Astrocyte of the spinal cord (primary cell): ENCODE data around the gene NREP.

Experiments
- DNase-seq: peaks from one replicate; pipeline ENCODE4 v3.0.0; 2011; ENCODE audit warnings: low read depth, low spot score
- H3K4me3 ChIP-seq: 2 replicates; pipeline ENCODE4 v1.5.1; 2011; ENCODE audit warnings: low read depth, mild to moderate bottlenecking, low read length, moderate library complexity
- CTCF ChIP-seq: IDR thresholded peaks from 2 replicates; pipeline ENCODE4 v1.5.1; 2012; ENCODE audit warnings: low read depth, mild to moderate bottlenecking, low read length, inconsistent platforms
- in situ Hi-C: cut with HindIII; loops from 2 replicates; pipeline ENCODE4 v1.10.0; 2017; ENCODE audit warnings: low sequenced_read_pairs

The NREP gene

GRCh38 chr5:111749303-111750026 is 7.5 kb downstream of the NREP start:
- TF ChIP-seq CTCF, result no peak
- no peak for DNase-seq
- in situ Hi-C loops, result no loop called here
- no peak overlapping the region for H3K4me3 ChIP-seq

GRCh38 chr5:111748304-111748763 is 8.7 kb downstream of the NREP start:
- peak; percentile 91 for DNase-seq
- in situ Hi-C loops, result no loop called here
- TF ChIP-seq CTCF, result no peak
- H3K4me3 ChIP-seq, result no peak overlapping the region

- in situ Hi-C loops, result no loop called here
- no peak overlapping the region for H3K4me3 ChIP-seq
- DNase-seq, result peak; percentile 59
- TF ChIP-seq CTCF, result no peak
Measured at GRCh38 chr5:111747337-111747736, 9.7 kb downstream of the NREP start.

GRCh38 chr5:111746791-111747190 is 10.2 kb downstream of the NREP start:
- DNase-seq, result no peak
- H3K4me3 ChIP-seq, result no peak overlapping the region
- in situ Hi-C loops, result no loop called here
- no peak for TF ChIP-seq CTCF

- no peak for DNase-seq
- no peak overlapping the region for H3K4me3 ChIP-seq
- in situ Hi-C loops, result no loop called here
- no peak for TF ChIP-seq CTCF
Measured at GRCh38 chr5:111745075-111745739, 11.8 kb downstream of the NREP start.

GRCh38 chr5:111744455-111744854 is 12.5 kb downstream of the NREP start:
- no peak for TF ChIP-seq CTCF

More at GRCh38 chr5:111744455-111744854, 12.5 kb downstream of the NREP start:
- in situ Hi-C loops, result no loop called here
- no peak overlapping the region for H3K4me3 ChIP-seq
- no peak for DNase-seq
